ENCODE data around the gene MED25. TPM values are rescaled to one million over a fixed set of nuclear protein-coding genes. Genes with fewer than 3 reads are reported as not detected.
A peak's percentile ranks its signal among the peaks of the same experiment; 100 is the strongest.

Gene MED25
- total RNA-seq, 2 donors from 2014 or later, result 38.4 to 173 TPM

GRCh38 chr19:49863254-49863934 is 45.3 kb downstream of the MED25 start:
- intact Hi-C loops (cut with DNase I), result no loop called here

GRCh38 chr19:49863935-49864320 is 45.8 kb downstream of the MED25 start:
- intact Hi-C loops (cut with DNase I), result no loop called here
- Histone ChIP-seq H3K36me3 (peaks cover 0 to 9% of the 10 kb centered on the region in 2 donors), H3K27ac (no peak overlapping the region), H3K27me3 (replicated peaks; ENCODE audit: insufficient read depth) (no peaks in the 10 kb centered on the region), H3K4me1 (replicated peaks) (peaks cover 13% of the 10 kb centered on the region), H3K4me3 (no peak overlapping the region), H3K9me3 (no peaks in the 10 kb centered on the region)
- no peak for TF ChIP-seq CTCF (IDR thresholded peaks at IDR 0.05)
- no peak for TF ChIP-seq POLR2A (IDR thresholded peaks at IDR 0.05)
- no peak for TF ChIP-seq POLR2AphosphoS5 (IDR thresholded peaks at IDR 0.05)
- no peak for DNase-seq (ENCODE audit: low spot score)
- 91% methylated on average over 17 of the region's 17 CpGs for WGBS

More at GRCh38 chr19:49863254-49863934, 45.3 kb downstream of the MED25 start:
- no peak for DNase-seq (ENCODE audit: low spot score)
- peak overlapping the region in 1 of 2 donors; percentile 93 for H3K27ac ChIP-seq
- H3K9me3 ChIP-seq, result no peaks in the 10 kb centered on the region
- TF ChIP-seq CTCF (IDR thresholded peaks at IDR 0.05) (no peak), POLR2AphosphoS5 (IDR thresholded peaks at IDR 0.05) (no peak), POLR2A (IDR thresholded peaks at IDR 0.05) (no peak)
- peaks cover 13% of the 10 kb centered on the region for H3K4me1 ChIP-seq (replicated peaks)
- peaks cover 0 to 10% of the 10 kb centered on the region in 2 donors for H3K36me3 ChIP-seq
- H3K27me3 ChIP-seq (replicated peaks; ENCODE audit: insufficient read depth), result no peaks in the 10 kb centered on the region
- H3K4me3 ChIP-seq, result no peak overlapping the region
- 91% methylated on average over 24 of the region's 24 CpGs for WGBS

- peaks cover 13% of the 10 kb centered on the region for H3K4me1 ChIP-seq (replicated peaks)
- intact Hi-C loops (cut with DNase I), result no loop called here
- H3K27me3 ChIP-seq (replicated peaks; ENCODE audit: insufficient read depth), result no peaks in the 10 kb centered on the region
- no peaks in the 10 kb centered on the region for H3K9me3 ChIP-seq
- WGBS, result 91% methylated on average over 13 of the region's 13 CpGs
- peaks cover 0 to 9% of the 10 kb centered on the region in 2 donors for H3K36me3 ChIP-seq
- H3K27ac ChIP-seq, result no peak overlapping the region
- no peak for DNase-seq (ENCODE audit: low spot score)
- H3K4me3 ChIP-seq, result no peak overlapping the region
- TF ChIP-seq POLR2AphosphoS5 (IDR thresholded peaks at IDR 0.05), result no peak
- TF ChIP-seq CTCF (IDR thresholded peaks at IDR 0.05), result no peak
- no peak for TF ChIP-seq POLR2A (IDR thresholded peaks at IDR 0.05)
These were observed 46.8 kb downstream of the MED25 start for GRCh38 chr19:49864890-49865289.

- peak within 1 kb of the TSS; percentile 69 to 70 for H3K4me3 ChIP-seq
- TF ChIP-seq CTCF (IDR thresholded peaks at IDR 0.05), result no peak
- peak; percentile 61 for TF ChIP-seq POLR2A (IDR thresholded peaks at IDR 0.05)
- peak; percentile 91 for TF ChIP-seq POLR2AphosphoS5 (IDR thresholded peaks at IDR 0.05)
- intact Hi-C loops (cut with DNase I), result no loop called here
- under 1% methylated on average over 60 of the region's 65 CpGs for WGBS
- no peaks in the 10 kb centered on the region for H3K9me3 ChIP-seq
- H3K27ac ChIP-seq, result peak within 1 kb of the TSS; percentile 90 to 91
- H3K27me3 ChIP-seq (replicated peaks; ENCODE audit: insufficient read depth), result no peaks in the 10 kb centered on the region
- peak; percentile 90 for DNase-seq (ENCODE audit: low spot score)
- peaks cover 9% of the 10 kb centered on the region for H3K4me1 ChIP-seq (replicated peaks)
- H3K36me3 ChIP-seq, result peaks cover 0 to 9% of the 10 kb centered on the region in 2 donors
These were observed 49.1 kb downstream of the MED25 start, which contains the start of gene PNKP for GRCh38 chr19:49866933-49867782. PNKP (minus strand) TSS chr19:49867576; CDS start chr19:49867204, 372 bp downstream.

All from prostate gland (tissue), 2 donors.